Measurements from ENCODE around the gene ZNF473. TPM values are rescaled to one million over a fixed set of nuclear protein-coding genes. Genes with fewer than 3 reads are reported as not detected.

Gene ZNF473
- total and polyA plus RNA-seq, 2 donors (not counting 3 experiments of a cell fraction or from before 2014, with no cell fraction given) = 3.8 to 8.7 TPM

DNA sequence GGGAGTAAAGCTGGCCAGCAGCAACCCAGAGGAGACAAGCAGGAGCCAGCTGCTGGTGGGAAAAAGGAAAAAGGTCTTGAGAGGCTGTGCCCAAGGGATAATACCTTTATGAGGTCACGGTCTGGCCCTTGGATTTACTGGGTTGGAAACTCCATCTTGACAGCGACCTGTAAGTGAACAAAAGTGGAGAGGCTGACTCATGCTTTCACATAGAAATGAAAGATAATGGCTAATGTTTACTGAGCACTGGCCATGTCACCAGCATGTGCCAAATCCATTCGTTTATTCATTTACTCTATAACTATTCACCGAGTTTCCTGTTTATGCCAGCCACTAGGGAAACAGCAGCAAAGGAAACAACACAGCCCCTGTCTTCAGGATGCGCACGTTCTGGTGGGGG is 5.3 kb upstream of the ZNF473 start:
- H3K4me1 ChIP-seq (ENCODE audit: control insufficient read depth, extremely low read depth, insufficient read depth, low read length) = peaks cover 7% of the 10 kb centered on the region
- H3K4me2 ChIP-seq (ENCODE audit: insufficient read depth, low read length) = no peak overlapping the region
- no peaks in the 10 kb centered on the region for H3K9me3 ChIP-seq (replicated peaks; ENCODE audit: control insufficient read depth, insufficient read depth, low read length)
- no peaks in the 10 kb centered on the region for H3K27me3 ChIP-seq (ENCODE audit: control insufficient read depth in 2 of 2, insufficient read depth in 2 of 2, low read length in 2 of 2)
- peaks cover 18% of the 10 kb centered on the region for H3K79me2 ChIP-seq (ENCODE audit: control insufficient read depth, insufficient read depth, low read length)
- no peaks in the 10 kb centered on the region for H3K9me1 ChIP-seq (replicated peaks; ENCODE audit: control insufficient read depth, extremely low read depth, insufficient read depth, low read length)
- DNase-seq (ENCODE audit: low read depth, low spot score) = peak; percentile 16
- H3K9ac ChIP-seq (replicated peaks; ENCODE audit: extremely low read depth, insufficient read depth, low read length) = no peak overlapping the region
- dilution Hi-C loops (cut with MboI; ENCODE audit: extremely low pct_ligation_motif_present, low sequenced_read_pairs) (no loop called here), intact Hi-C loops (cut with micrococcal nuclease) (no loop called here)
- H2AFZ ChIP-seq (ENCODE audit: low read depth, low read length) = no peak overlapping the region
- H3K27ac ChIP-seq (ENCODE audit: insufficient read depth, low read depth, low read length) = no peak overlapping the region
- BruUV-seq (replicated peaks) = no TSS peak
- no peaks in the 10 kb centered on the region for H4K20me1 ChIP-seq (replicated peaks; ENCODE audit: control insufficient read depth, extremely low read depth, insufficient read depth, low read length)
- FAIRE-seq = peak; percentile 83
- CTCF ChIA-PET = no interaction called here
- TF ChIP-seq POLR2AphosphoS5 (IDR thresholded peaks at IDR 0.05; ENCODE audit: insufficient read depth, low read depth, low read length) (no peak), EZH2 (IDR thresholded peaks at IDR 0.05; ENCODE audit: borderline replicate concordance, low read depth, low read length, severe bottlenecking) (no peak), FOS (IDR thresholded peaks at IDR 0.05; ENCODE audit: borderline replicate concordance, insufficient read depth, low read length) (no peak), GATA2 (IDR thresholded peaks at IDR 0.05; ENCODE audit: insufficient read depth, insufficient read length, low read depth, low read length) (no peak), MYC (IDR thresholded peaks at IDR 0.05; ENCODE audit: low read depth, low read length) (no peak), POLR2A (IDR thresholded peaks at IDR 0.05; ENCODE audit: low read depth, low read length) (no peak), JUN (IDR thresholded peaks at IDR 0.05; ENCODE audit: borderline replicate concordance, insufficient read depth, insufficient read length, low read depth) (no peak)
- TF ChIP-seq, protein P1, sequence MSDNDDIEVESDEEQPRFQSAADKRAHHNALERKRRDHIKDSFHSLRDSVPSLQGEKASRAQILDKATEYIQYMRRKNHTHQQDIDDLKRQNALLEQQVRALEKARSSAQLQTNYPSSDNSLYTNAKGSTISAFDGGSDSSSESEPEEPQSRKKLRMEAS (IDR thresholded peaks at IDR 0.05; ENCODE audit: insufficient read depth, insufficient read length) = no peak
- TF ChIP-seq, protein P2, sequence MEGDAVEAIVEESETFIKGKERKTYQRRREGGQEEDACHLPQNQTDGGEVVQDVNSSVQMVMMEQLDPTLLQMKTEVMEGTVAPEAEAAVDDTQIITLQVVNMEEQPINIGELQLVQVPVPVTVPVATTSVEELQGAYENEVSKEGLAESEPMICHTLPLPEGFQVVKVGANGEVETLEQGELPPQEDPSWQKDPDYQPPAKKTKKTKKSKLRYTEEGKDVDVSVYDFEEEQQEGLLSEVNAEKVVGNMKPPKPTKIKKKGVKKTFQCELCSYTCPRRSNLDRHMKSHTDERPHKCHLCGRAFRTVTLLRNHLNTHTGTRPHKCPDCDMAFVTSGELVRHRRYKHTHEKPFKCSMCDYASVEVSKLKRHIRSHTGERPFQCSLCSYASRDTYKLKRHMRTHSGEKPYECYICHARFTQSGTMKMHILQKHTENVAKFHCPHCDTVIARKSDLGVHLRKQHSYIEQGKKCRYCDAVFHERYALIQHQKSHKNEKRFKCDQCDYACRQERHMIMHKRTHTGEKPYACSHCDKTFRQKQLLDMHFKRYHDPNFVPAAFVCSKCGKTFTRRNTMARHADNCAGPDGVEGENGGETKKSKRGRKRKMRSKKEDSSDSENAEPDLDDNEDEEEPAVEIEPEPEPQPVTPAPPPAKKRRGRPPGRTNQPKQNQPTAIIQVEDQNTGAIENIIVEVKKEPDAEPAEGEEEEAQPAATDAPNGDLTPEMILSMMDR (IDR thresholded peaks at IDR 0.05; ENCODE audit: extremely low read depth in 1 of 2, insufficient read depth in 1 of 2, low read depth in 1 of 2, low read length in 2 of 2) = no peak
- H3K4me3 ChIP-seq (replicated peaks in 1 of 3; ENCODE audit: insufficient read depth in 1 of 3, low read depth in 1 of 3, low read length in 3 of 3) = no peak overlapping the region
- H3K36me3 ChIP-seq (ENCODE audit: control insufficient read depth in 2 of 2, extremely low read depth in 1 of 2, insufficient read depth in 2 of 2, low read length in 2 of 2) = peaks cover 4 to 6% of the 10 kb centered on the region in 2 experiments
- POLR2A ChIA-PET = no interaction called here
